H1 (cell line): ENCODE results near the gene TMOD4. TPM values are rescaled to one million over a fixed set of nuclear protein-coding genes. Genes with fewer than 3 reads are reported as not detected.
A peak's percentile ranks its signal among the peaks of the same experiment; 100 is the strongest.

Experiments
- CTCF ChIA-PET: fragments of 300-600 bp; sonication (Branson Sonifier 250); formaldehyde crosslinking; loops from one replicate; lab custom pipeline; 2021; ENCODE audit not compliant: partially characterized antibody; lab: Charles Lee
- POLR2A ChIA-PET: fragments of 300-600 bp; sonication (Branson Sonifier 250); formaldehyde crosslinking; loops from one replicate; lab custom pipeline; 2021; ENCODE audit warnings: inconsistent platforms; ENCODE audit not compliant: partially characterized antibody; lab: Charles Lee
- DNase-seq, 2 experiments: peaks; one replicate each; pipeline versions ENCODE4 v3.0.0 to v3.0.0-alpha.2; 2010 to 2022; ENCODE audit warnings: low spot score in 2 of 2, low read depth in 1 of 2, mixed read lengths in 1 of 2
- FAIRE-seq: peaks from 2 replicates; lab custom pipeline; 2011; peaks lifted over from hg19 to GRCh38; lab: Jason Lieb, UNC
- H2AFZ ChIP-seq: 2 replicates; pipeline ENCODE4 v1.8.1; 2012; ENCODE audit warnings: low read length, inconsistent platforms
- H2AK5ac ChIP-seq: 2 replicates; pipeline ENCODE4 v1.6.1; 2013; ENCODE audit warnings: low read depth, low read length
- H2BK120ac ChIP-seq: replicated peaks from 2 replicates; pipeline ENCODE3; 2013; ENCODE audit warnings: low read depth, low read length, inconsistent platforms
- H2BK12ac ChIP-seq: 2 replicates; pipeline ENCODE4 v1.6.1; 2013; ENCODE audit warnings: low read depth, low read length
- H2BK15ac ChIP-seq: 2 replicates; pipeline ENCODE4 v1.6.1; 2013; ENCODE audit warnings: low read length
- H2BK20ac ChIP-seq: 2 replicates; pipeline ENCODE4 v1.6.1; 2013; ENCODE audit warnings: low read length
- H2BK5ac ChIP-seq: 2 replicates; pipeline ENCODE4 v1.6.1; 2013; ENCODE audit warnings: low read depth, low read length
- H3K14ac ChIP-seq: 2 replicates; pipeline ENCODE4 v1.6.1; 2013; ENCODE audit warnings: inconsistent platforms; ENCODE audit not compliant: insufficient read length
- H3K18ac ChIP-seq: 2 replicates; pipeline ENCODE4 v1.6.1; 2013; ENCODE audit warnings: low read length; ENCODE audit errors: extremely low read depth
- H3K23ac ChIP-seq: 2 replicates; pipeline ENCODE4 v1.6.1; 2013; ENCODE audit warnings: inconsistent platforms; ENCODE audit not compliant: insufficient read length
- H3K23me2 ChIP-seq: 2 replicates; pipeline ENCODE4 v1.6.1; 2013; ENCODE audit warnings: low read depth, low read length
- H3K27ac ChIP-seq: 2 replicates; pipeline ENCODE4 v1.6.1; 2011; ENCODE audit warnings: low read depth, low read length, inconsistent platforms
- H3K27me3 ChIP-seq, 4 experiments: replicated peaks in 1 of 4; 1 replicate in 1 of 4; 2 replicates in 3 of 4; pipeline versions ENCODE4 v1.6.1 to v1.8.1; 2011 to 2013; ENCODE audit warnings: low read length in 3 of 4, mild to moderate bottlenecking in 3 of 4, inconsistent platforms in 2 of 4, mixed read lengths in 2 of 4, moderate library complexity in 1 of 4; ENCODE audit not compliant: control insufficient read depth in 3 of 4, insufficient read depth in 3 of 4; ENCODE audit errors: extremely low read depth in 1 of 4
- H3K36me3 ChIP-seq, 4 experiments: 2 replicates each; pipeline versions ENCODE4 v1.6.1 to v1.8.1; 2011 to 2013; ENCODE audit warnings: mild to moderate bottlenecking in 4 of 4, low read length in 3 of 4, moderate library complexity in 2 of 4, control low read depth in 1 of 4, inconsistent platforms in 1 of 4; ENCODE audit not compliant: insufficient read depth in 4 of 4, control insufficient read depth in 2 of 4
- H3K4ac ChIP-seq: replicated peaks from 2 replicates; pipeline ENCODE3; 2013; ENCODE audit warnings: low read length, low read depth, mixed read lengths, inconsistent platforms; ENCODE audit not compliant: insufficient read length
- H3K4me1 ChIP-seq, 4 experiments: replicated peaks in 1 of 4; 1 replicate in 1 of 4; 2 replicates in 3 of 4; pipeline versions ENCODE4 v1.6.1 to v1.8.1; 2011 to 2013; ENCODE audit warnings: low read length in 3 of 4, inconsistent platforms in 2 of 4, mixed read lengths in 1 of 4; ENCODE audit not compliant: insufficient read depth in 4 of 4, control insufficient read depth in 3 of 4
- H3K4me2 ChIP-seq, 2 experiments: 2 replicates each; pipeline versions ENCODE4 v1.6.1 to v1.8.1; 2011 to 2013; ENCODE audit warnings: low read depth in 2 of 2, low read length in 2 of 2, control low read depth in 1 of 2, inconsistent platforms in 1 of 2, mild to moderate bottlenecking in 1 of 2; ENCODE audit not compliant: insufficient read depth in 1 of 2
- H3K4me3 ChIP-seq, 4 experiments: fragments of 200-600, 300-600 bp in 1 of 4; sonication (generic), shearing (Covaris generic), sonication (Bioruptor Twin) in 1 of 4; 2 replicates each; pipeline versions ENCODE4 v1.5.1 to v1.8.1; 2011 to 2016; ENCODE audit warnings: low read length in 4 of 4, low read depth in 3 of 4, control low read depth in 2 of 4, inconsistent platforms in 2 of 4, mild to moderate bottlenecking in 2 of 4, mixed read lengths in 1 of 4, moderate library complexity in 1 of 4; ENCODE audit not compliant: insufficient read depth in 2 of 4; ENCODE audit errors: extremely low read depth in 1 of 4
- H3K56ac ChIP-seq: replicated peaks from 2 replicates; pipeline ENCODE3; 2013; ENCODE audit warnings: low read depth, mild to moderate bottlenecking, mixed read lengths, low read length, inconsistent platforms; ENCODE audit not compliant: insufficient read length
- H3K79me1 ChIP-seq: 2 replicates; pipeline ENCODE4 v1.6.1; 2013; ENCODE audit warnings: low read depth, low read length, control low read depth
- H3K79me2 ChIP-seq, 2 experiments: 2 replicates each; pipeline versions ENCODE4 v1.6.1 to v1.8.1; 2012 to 2013; ENCODE audit warnings: low read length in 2 of 2, mild to moderate bottlenecking in 2 of 2, inconsistent platforms in 1 of 2; ENCODE audit not compliant: insufficient read depth in 2 of 2, control insufficient read depth in 1 of 2
- H3K9ac ChIP-seq, 4 experiments: replicated peaks in 1 of 4; 1 replicate in 1 of 4; 2 replicates in 3 of 4; pipeline versions ENCODE4 v1.6.1 to v1.8.1; 2011 to 2013; ENCODE audit warnings: low read depth in 3 of 4, low read length in 3 of 4, control low read depth in 2 of 4, mild to moderate bottlenecking in 2 of 4, moderate library complexity in 2 of 4, inconsistent platforms in 1 of 4; ENCODE audit errors: extremely low read depth in 1 of 4
- H3K9me3 ChIP-seq, 2 experiments: 2 replicates each; pipeline versions ENCODE4 v1.6.1 to v1.8.1; 2012 to 2013; ENCODE audit warnings: mild to moderate bottlenecking in 2 of 2, moderate library complexity in 2 of 2, control low read depth in 1 of 2, inconsistent platforms in 1 of 2, low read depth in 1 of 2, low read length in 1 of 2, mixed read lengths in 1 of 2; ENCODE audit not compliant: insufficient read depth in 2 of 2
- H4K20me1 ChIP-seq, 2 experiments: replicated peaks in 1 of 2; 2 replicates each; pipeline versions ENCODE3 to v1.8.1; 2011 to 2013; ENCODE audit warnings: inconsistent platforms in 2 of 2, low read length in 2 of 2, mild to moderate bottlenecking in 1 of 2; ENCODE audit not compliant: insufficient read depth in 2 of 2, control insufficient read depth in 1 of 2
- H4K5ac ChIP-seq: 2 replicates; pipeline ENCODE4 v1.6.1; 2013; ENCODE audit warnings: low read length, low read depth, mixed read lengths, inconsistent platforms; ENCODE audit not compliant: insufficient read length
- H4K8ac ChIP-seq: 2 replicates; pipeline ENCODE4 v1.8.0; 2013; ENCODE audit warnings: mild to moderate bottlenecking, moderate library complexity, low read length, inconsistent platforms; ENCODE audit not compliant: insufficient read depth; ENCODE audit errors: extremely low read depth
- H4K91ac ChIP-seq: replicated peaks from 2 replicates; pipeline ENCODE3; 2013; ENCODE audit warnings: low read length, mixed read lengths, inconsistent platforms; ENCODE audit not compliant: insufficient read length
- MAX ChIP-seq: IDR thresholded peaks from 2 replicates; pipeline ENCODE4 v1.6.1; 2012; ENCODE audit warnings: inconsistent platforms
- RFX5 ChIP-seq: IDR thresholded peaks from 2 replicates; pipeline ENCODE4 v1.6.1; 2011; ENCODE audit warnings: low read depth, low read length, improper control_type of control experiment, borderline replicate concordance
- WGBS, 2 experiments: shearing (Covaris generic) in 1 of 2; methylation state at CpG; one replicate each; pipeline versions ENCODE4 v1.1.6 to v1.1.7; 2013 to 2015; ENCODE audit warnings: low lambda C conversion rate in 2 of 2, mixed read lengths in 2 of 2, inconsistent platforms in 1 of 2, low coverage in 1 of 2, missing lambda C conversion rate in 1 of 2; ENCODE audit not compliant: insufficient replicate concordance in 2 of 2, insufficient coverage in 1 of 2, insufficient read length in 1 of 2; ENCODE audit errors: extremely low coverage in 1 of 2, missing lambda C conversion rate in 1 of 2; 5-methylcytosine and 5-hydroxymethylcytosine counted together
- polyA plus RNA-seq, 7 experiments: library from polyadenylated mRNA; depleted of rRNA in 3 of 7; stranded (reverse) in 5 of 7; unstranded in 2 of 7; fragments of >200 nt in 5 of 7; fragments of 200-250 nt in 2 of 7; gene quantifications; 1 replicate in 5 of 7; 2 replicates in 1 of 7; 4 replicates in 1 of 7; pipeline versions ENCODE4 v1.2.1 to v1.2.3, GENCODE V29; 2011 to 2013; ENCODE audit warnings: missing spikeins in 2 of 7, mixed read lengths in 2 of 7
- total RNA-seq: library from RNA; stranded (reverse); fragmentation: NEBNext Ultra II Directional; extraction: Animal tissue kit (Norgen Biotek cat#: 25700); gene quantifications from 2 replicates; pipeline ENCODE4 v1.2.1, GENCODE V29; 2021

The TMOD4 gene
- total and polyA plus RNA-seq, 2 of the 8 experiments (the other 6 are each of a cell fraction or from before 2014, with no cell fraction given) = 0.42 TPM; not detected in 1

DNA sequence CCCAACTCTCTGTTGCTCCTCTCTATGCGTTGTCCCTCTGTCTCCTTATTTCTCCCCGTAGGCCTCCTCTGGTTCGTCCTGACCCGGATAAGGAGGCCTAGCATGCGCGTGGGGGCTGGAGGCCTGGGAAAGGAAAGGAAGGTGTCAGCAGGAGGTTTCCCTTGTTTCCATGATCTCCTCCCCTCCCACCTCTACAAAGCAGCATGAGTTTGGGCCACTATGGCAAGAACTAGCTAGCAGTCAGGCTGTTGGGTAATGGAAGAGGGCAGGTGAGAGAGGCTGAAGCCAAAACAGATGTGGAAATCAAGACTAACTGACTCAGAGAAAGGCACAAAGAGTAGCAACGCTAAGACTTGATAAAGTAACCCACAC is 28.7 kb downstream of the TMOD4 start:
- no peak overlapping the region for H3K18ac ChIP-seq
- peak overlapping the region; percentile 91 for H2AFZ ChIP-seq
- H3K4ac ChIP-seq = no peak overlapping the region
- DNase-seq = no peak
- no peak overlapping the region for H4K91ac ChIP-seq
- no peak overlapping the region for H3K56ac ChIP-seq
- H4K8ac ChIP-seq = no peak overlapping the region; the same call in 1 of the 2 replicates
- no peaks in the 10 kb centered on the region for H3K79me2 ChIP-seq
- TF ChIP-seq MAX (0 out of 2 replicates have a peak, but pooled peaks have one; percentile 7), RFX5 (no peak)
- H3K23me2 ChIP-seq = peaks cover 16% of the 10 kb centered on the region
- no peak overlapping the region for H3K14ac ChIP-seq
- H4K20me1 ChIP-seq = no peaks in the 10 kb centered on the region
- H3K9me3 ChIP-seq = no peaks in the 10 kb centered on the region
- H4K5ac ChIP-seq = no peak overlapping the region
- H2BK12ac ChIP-seq = no peak overlapping the region
- peaks cover 5% of the 10 kb centered on the region; the same call in 1 of the 2 replicates for H3K79me1 ChIP-seq
- H3K9ac ChIP-seq = peak overlapping the region in 1 of 4 experiments; percentile 46; a peak in 2 of 7 replicates
- POLR2A ChIA-PET = interaction anchor here (1.0 to 10.7 kb wide), 4 partner anchors 9 to 99 kb away, joined by 3 to 124 read pairs (median 4); partner anchors contain the start of gene TNFAIP8L2
- H2BK5ac ChIP-seq = no peak overlapping the region
- H3K4me3 ChIP-seq = peak overlapping the region; percentile 81 to 88 (median 85); a peak in 7 of 8 replicates
- H2AK5ac ChIP-seq = no peak overlapping the region
- H2BK20ac ChIP-seq = no peak overlapping the region
- no peak overlapping the region for H3K27ac ChIP-seq
- no peak overlapping the region for H3K23ac ChIP-seq
- CTCF ChIA-PET = interaction anchor here (0.7 to 1.6 kb wide), 7 partner anchors 8 to 119 kb away, joined by 3 to 5 read pairs (median 3); partner anchors contain the start of genes GABPB2 and TNFAIP8L2
- 9% methylated on average over 7 of the region's 7 CpGs; no CpG with 5 or more reads in 1 of the 2 experiments for WGBS, 2 experiments
- H2BK15ac ChIP-seq = no peak overlapping the region
- H3K36me3 ChIP-seq = no peaks in the 10 kb centered on the region
- peak overlapping the region; percentile 98 to 100 for H3K4me2 ChIP-seq
- H3K4me1 ChIP-seq = peaks cover 15 to 31% (median 21%) of the 10 kb centered on the region in 4 experiments
- H2BK120ac ChIP-seq = no peak overlapping the region
- H3K27me3 ChIP-seq = peaks cover 0 to 17% (median 8%) of the 10 kb centered on the region in 4 experiments; a peak in 5 of 7 replicates
- no peak for FAIRE-seq
